NCI-H2081 treated with DMSO at 0.1 percent for 48 hours (cell line): ENCODE results near the gene PGP.

Source experiments
- DNase-seq: peaks from one replicate; lab custom pipeline; 2025; lab: John Stamatoyannopoulos, UW

The PGP gene

GRCh38 chr16:2165861-2166260, 48.8 kb downstream of the PGP start:
- no peak for DNase-seq

- DNase-seq: no peak
Observed at GRCh38 chr16:2163211-2163881, 51.3 kb downstream of the PGP start.

GRCh38 chr16:2162676-2163118, 51.9 kb downstream of the PGP start:
- DNase-seq: no peak

- DNase-seq: no peak
Observed at GRCh38 chr16:2161911-2162310, 52.7 kb downstream of the PGP start.
